Measurements from ENCODE around the gene C4orf50.

C4orf50 gene

DNA sequence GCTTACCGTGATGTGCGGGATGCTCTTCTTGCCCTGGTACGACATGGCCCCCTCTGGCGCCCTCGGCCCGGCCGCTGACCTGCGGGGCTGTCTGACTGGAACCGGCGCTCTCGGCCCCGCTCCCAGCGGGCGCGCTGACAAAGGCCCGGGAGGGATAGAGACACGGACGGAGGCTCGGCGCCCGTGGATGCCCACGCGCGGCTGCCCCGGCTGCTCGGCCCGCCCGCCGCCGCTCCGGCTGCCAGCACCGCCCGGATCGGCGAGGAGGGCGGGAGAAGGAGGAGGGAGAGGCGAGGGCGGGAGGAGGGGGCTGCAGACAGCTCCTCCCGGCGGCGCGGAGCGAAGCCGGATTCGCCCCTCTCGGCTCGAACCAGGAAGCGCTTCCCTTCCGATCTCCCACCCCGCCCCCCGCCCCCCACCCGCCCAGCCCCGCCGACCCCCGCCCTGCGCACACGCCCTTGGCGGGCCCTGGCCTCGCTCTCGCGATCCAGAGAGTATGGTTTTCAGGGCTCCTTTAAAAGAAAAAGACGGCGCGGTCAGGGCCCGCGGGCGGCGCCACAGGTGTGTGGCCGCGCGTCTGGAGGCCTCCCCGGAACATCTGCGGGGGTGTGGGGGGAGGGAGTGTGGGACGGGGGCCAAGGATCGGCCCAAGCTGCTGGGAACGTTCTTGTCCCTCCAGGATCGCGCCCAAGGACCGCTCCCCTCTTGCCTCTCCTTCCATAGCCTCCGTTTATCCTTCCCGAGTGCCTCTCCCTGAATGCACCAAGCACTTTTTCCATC lies 129.8 kb downstream of the C4orf50 start:
- no peaks in the 10 kb centered on the region for H4K20me1 ChIP-seq (ENCODE audit: low read depth, low read length)
- no peaks in the 10 kb centered on the region for H3K79me2 ChIP-seq (ENCODE audit: insufficient read depth, low read length)
- no peak overlapping the region for H3K9ac ChIP-seq (ENCODE audit: low read length)
- H3K9me3 ChIP-seq (ENCODE audit: insufficient read depth, low read length) = no peaks in the 10 kb centered on the region
- H3K36me3 ChIP-seq (ENCODE audit: low read length) = no peaks in the 10 kb centered on the region
- no peak overlapping the region for H2AFZ ChIP-seq (ENCODE audit: low read depth, low read length, severe bottlenecking)
- no peaks in the 10 kb centered on the region for H3F3A ChIP-seq (ENCODE audit: insufficient read depth)
- no peak overlapping the region for H3K4me2 ChIP-seq (ENCODE audit: low read depth, low read length, poor library complexity, severe bottlenecking)
- TF ChIP-seq EZH2phosphoT487 (conservative IDR thresholded peaks at IDR 0.05; ENCODE audit: low read length) = no peak
- TF ChIP-seq, protein P1, sequence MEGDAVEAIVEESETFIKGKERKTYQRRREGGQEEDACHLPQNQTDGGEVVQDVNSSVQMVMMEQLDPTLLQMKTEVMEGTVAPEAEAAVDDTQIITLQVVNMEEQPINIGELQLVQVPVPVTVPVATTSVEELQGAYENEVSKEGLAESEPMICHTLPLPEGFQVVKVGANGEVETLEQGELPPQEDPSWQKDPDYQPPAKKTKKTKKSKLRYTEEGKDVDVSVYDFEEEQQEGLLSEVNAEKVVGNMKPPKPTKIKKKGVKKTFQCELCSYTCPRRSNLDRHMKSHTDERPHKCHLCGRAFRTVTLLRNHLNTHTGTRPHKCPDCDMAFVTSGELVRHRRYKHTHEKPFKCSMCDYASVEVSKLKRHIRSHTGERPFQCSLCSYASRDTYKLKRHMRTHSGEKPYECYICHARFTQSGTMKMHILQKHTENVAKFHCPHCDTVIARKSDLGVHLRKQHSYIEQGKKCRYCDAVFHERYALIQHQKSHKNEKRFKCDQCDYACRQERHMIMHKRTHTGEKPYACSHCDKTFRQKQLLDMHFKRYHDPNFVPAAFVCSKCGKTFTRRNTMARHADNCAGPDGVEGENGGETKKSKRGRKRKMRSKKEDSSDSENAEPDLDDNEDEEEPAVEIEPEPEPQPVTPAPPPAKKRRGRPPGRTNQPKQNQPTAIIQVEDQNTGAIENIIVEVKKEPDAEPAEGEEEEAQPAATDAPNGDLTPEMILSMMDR (IDR thresholded peaks at IDR 0.05; ENCODE audit: insufficient read depth, low read length, poor library complexity, severe bottlenecking) = no peak
- no peaks in the 10 kb centered on the region for H3K9me2 ChIP-seq (replicated peaks; ENCODE audit: insufficient read depth, low read length)
- no peak overlapping the region for H3K4me3 ChIP-seq (ENCODE audit: insufficient read depth, low read length, poor library complexity, severe bottlenecking)
- H3K27ac ChIP-seq (ENCODE audit: low read depth, low read length) = no peak overlapping the region
- H3K27me3 ChIP-seq (ENCODE audit: low read length) = no peaks in the 10 kb centered on the region

GRCh38 chr4:5887361-5888221 lies 130.6 kb downstream of the C4orf50 start:
- Histone ChIP-seq H3F3A (ENCODE audit: insufficient read depth) (no peaks in the 10 kb centered on the region), H3K9me2 (replicated peaks; ENCODE audit: insufficient read depth, low read length) (no peaks in the 10 kb centered on the region), H3K27me3 (ENCODE audit: low read length) (no peaks in the 10 kb centered on the region), H2AFZ (ENCODE audit: low read depth, low read length, severe bottlenecking) (no peak overlapping the region), H3K36me3 (ENCODE audit: low read length) (no peaks in the 10 kb centered on the region), H3K27ac (ENCODE audit: low read depth, low read length) (no peak overlapping the region), H3K79me2 (ENCODE audit: insufficient read depth, low read length) (no peaks in the 10 kb centered on the region), H3K9ac (ENCODE audit: low read length) (no peak overlapping the region), H3K4me2 (ENCODE audit: low read depth, low read length, poor library complexity, severe bottlenecking) (no peak overlapping the region), H3K4me3 (ENCODE audit: insufficient read depth, low read length, poor library complexity, severe bottlenecking) (no peak overlapping the region), H4K20me1 (ENCODE audit: low read depth, low read length) (no peaks in the 10 kb centered on the region), H3K9me3 (ENCODE audit: insufficient read depth, low read length) (no peaks in the 10 kb centered on the region)
- TF ChIP-seq EZH2phosphoT487 (conservative IDR thresholded peaks at IDR 0.05; ENCODE audit: low read length) = no peak
- TF ChIP-seq, protein P1 (IDR thresholded peaks at IDR 0.05; ENCODE audit: insufficient read depth, low read length, poor library complexity, severe bottlenecking) = no peak

GRCh38 chr4:5887011-5887360 lies 131.2 kb downstream of the C4orf50 start:
- H3K27ac ChIP-seq (ENCODE audit: low read depth, low read length) = no peak overlapping the region

More at GRCh38 chr4:5887011-5887360, 131.2 kb downstream of the C4orf50 start:
- Histone ChIP-seq H3K9me2 (replicated peaks; ENCODE audit: insufficient read depth, low read length) (no peaks in the 10 kb centered on the region), H3F3A (ENCODE audit: insufficient read depth) (no peaks in the 10 kb centered on the region), H3K9me3 (ENCODE audit: insufficient read depth, low read length) (no peaks in the 10 kb centered on the region), H3K36me3 (ENCODE audit: low read length) (no peaks in the 10 kb centered on the region), H4K20me1 (ENCODE audit: low read depth, low read length) (no peaks in the 10 kb centered on the region), H3K4me3 (ENCODE audit: insufficient read depth, low read length, poor library complexity, severe bottlenecking) (no peak overlapping the region), H3K9ac (ENCODE audit: low read length) (no peak overlapping the region), H2AFZ (ENCODE audit: low read depth, low read length, severe bottlenecking) (no peak overlapping the region), H3K27me3 (ENCODE audit: low read length) (no peaks in the 10 kb centered on the region), H3K79me2 (ENCODE audit: insufficient read depth, low read length) (no peaks in the 10 kb centered on the region), H3K4me2 (ENCODE audit: low read depth, low read length, poor library complexity, severe bottlenecking) (no peak overlapping the region)
- TF ChIP-seq, protein P1 (IDR thresholded peaks at IDR 0.05; ENCODE audit: insufficient read depth, low read length, poor library complexity, severe bottlenecking) = no peak
- no peak for TF ChIP-seq EZH2phosphoT487 (conservative IDR thresholded peaks at IDR 0.05; ENCODE audit: low read length)

Measured in SU-DHL-6 (cell line).